Activated CD8-positive, alpha-beta memory T cell treated with anti-CD3 and anti-CD28 coated beads, Interleukin-2, amount 50 U/mL, for 24 hours (primary cell): ENCODE measurements around the gene CFAP43.

Source experiments
- DNase-seq: peaks from one replicate; pipeline ENCODE4 v3.0.0-alpha.2; 2020; ENCODE audit errors: extremely low read depth

CFAP43 gene

GRCh38 chr10:104142081-104142480 lies 90.1 kb downstream of the CFAP43 start:
- no peak for DNase-seq

GRCh38 chr10:104139221-104139620 lies 92.9 kb downstream of the CFAP43 start:
- DNase-seq = no peak

- DNase-seq = no peak
Observed at GRCh38 chr10:104138131-104138530, 94.0 kb downstream of the CFAP43 start.

GRCh38 chr10:104130041-104130440 lies 102.1 kb downstream of the CFAP43 start:
- no peak for DNase-seq

GRCh38 chr10:104128214-104128613 lies 104.0 kb downstream of the CFAP43 start:
- DNase-seq = no peak

- no peak for DNase-seq
Observed at GRCh38 chr10:104127411-104127810, 104.8 kb downstream of the CFAP43 start.

GRCh38 chr10:104123397-104123796 lies 108.8 kb downstream of the CFAP43 start:
- no peak for DNase-seq

GRCh38 chr10:104122225-104123107 lies 109.7 kb downstream of the CFAP43 start:
- DNase-seq = no peak

- DNase-seq = peak; percentile 94
Observed at GRCh38 chr10:104121485-104122224, 110.5 kb downstream of the CFAP43 start, which contains the start of gene SFR1. Gene SFR1 (plus strand): TSS chr10:104122171. CDS start chr10:104122184, 13 bp downstream.

GRCh38 chr10:104120903-104121484 lies 111.2 kb downstream of the CFAP43 start:
- peak; percentile 70 for DNase-seq

GRCh38 chr10:104120512-104120902 lies 111.7 kb downstream of the CFAP43 start:
- DNase-seq = no peak

- DNase-seq = no peak
Observed at GRCh38 chr10:104119996-104120395, 112.2 kb downstream of the CFAP43 start.

- no peak for DNase-seq
Observed at GRCh38 chr10:104117839-104118323, 114.3 kb downstream of the CFAP43 start.

GRCh38 chr10:104113376-104113956 lies 118.7 kb downstream of the CFAP43 start:
- DNase-seq = no peak

- no peak for DNase-seq
Observed at GRCh38 chr10:104109908-104110662, 122.1 kb downstream of the CFAP43 start.

GRCh38 chr10:104104926-104105325 lies 127.2 kb downstream of the CFAP43 start:
- DNase-seq = no peak

- DNase-seq = no peak
Observed at GRCh38 chr10:104104418-104104817, 127.7 kb downstream of the CFAP43 start.

- no peak for DNase-seq
Observed at GRCh38 chr10:104103956-104104355, 128.2 kb downstream of the CFAP43 start.

- DNase-seq = no peak
Observed at GRCh38 chr10:104101902-104102301, 130.3 kb downstream of the CFAP43 start.

GRCh38 chr10:104100795-104101194 lies 131.4 kb downstream of the CFAP43 start:
- no peak for DNase-seq

- DNase-seq = no peak
Observed at GRCh38 chr10:104099941-104100340, 132.2 kb downstream of the CFAP43 start.
